ENCODE results near the gene DBNDD1.

DNA sequence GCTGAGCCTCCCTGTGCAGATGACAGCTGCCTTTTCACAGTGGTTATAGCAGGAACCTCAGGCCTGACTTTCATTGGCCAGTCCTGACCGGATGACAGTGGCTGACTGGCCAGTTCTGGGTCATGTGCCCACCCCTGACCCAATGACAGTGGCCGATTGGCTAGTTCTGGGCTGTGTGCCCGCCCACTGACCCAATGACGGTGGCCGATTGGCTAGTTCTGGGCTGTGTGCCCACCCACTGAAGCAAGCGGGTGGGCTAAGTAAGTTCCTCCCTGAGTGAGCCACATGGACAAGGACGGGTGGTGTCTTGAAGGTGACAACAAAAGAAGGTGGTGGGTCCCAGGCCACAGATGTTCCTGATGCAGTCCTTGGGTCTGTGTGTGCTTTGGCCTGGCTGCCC is 61.2 kb downstream of the DBNDD1 start:
- TF ChIP-seq POLR2A (IDR thresholded peaks at IDR 0.05; ENCODE audit: low read depth, low read length) (no peak), POLR2AphosphoS5 (IDR thresholded peaks at IDR 0.05; ENCODE audit: low read depth, low read length) (no peak), TAF1 (IDR thresholded peaks at IDR 0.05; ENCODE audit: low read depth, low read length) (no peak), PAX5 (IDR thresholded peaks at IDR 0.05; ENCODE audit: insufficient read depth, low read length, severe bottlenecking) (no peak), POU2F2 (IDR thresholded peaks at IDR 0.05; ENCODE audit: low read depth, low read length) (no peak), SPI1 (IDR thresholded peaks at IDR 0.05; ENCODE audit: low read depth, low read length) (no peak)
